T1000 (cell line): ENCODE data around the gene CDH16.

Source experiments
- DNase-seq: peaks from one replicate; lab custom pipeline; 2025; ENCODE audit warnings: mixed read lengths; lab: John Stamatoyannopoulos, UW

The CDH16 gene

DNA sequence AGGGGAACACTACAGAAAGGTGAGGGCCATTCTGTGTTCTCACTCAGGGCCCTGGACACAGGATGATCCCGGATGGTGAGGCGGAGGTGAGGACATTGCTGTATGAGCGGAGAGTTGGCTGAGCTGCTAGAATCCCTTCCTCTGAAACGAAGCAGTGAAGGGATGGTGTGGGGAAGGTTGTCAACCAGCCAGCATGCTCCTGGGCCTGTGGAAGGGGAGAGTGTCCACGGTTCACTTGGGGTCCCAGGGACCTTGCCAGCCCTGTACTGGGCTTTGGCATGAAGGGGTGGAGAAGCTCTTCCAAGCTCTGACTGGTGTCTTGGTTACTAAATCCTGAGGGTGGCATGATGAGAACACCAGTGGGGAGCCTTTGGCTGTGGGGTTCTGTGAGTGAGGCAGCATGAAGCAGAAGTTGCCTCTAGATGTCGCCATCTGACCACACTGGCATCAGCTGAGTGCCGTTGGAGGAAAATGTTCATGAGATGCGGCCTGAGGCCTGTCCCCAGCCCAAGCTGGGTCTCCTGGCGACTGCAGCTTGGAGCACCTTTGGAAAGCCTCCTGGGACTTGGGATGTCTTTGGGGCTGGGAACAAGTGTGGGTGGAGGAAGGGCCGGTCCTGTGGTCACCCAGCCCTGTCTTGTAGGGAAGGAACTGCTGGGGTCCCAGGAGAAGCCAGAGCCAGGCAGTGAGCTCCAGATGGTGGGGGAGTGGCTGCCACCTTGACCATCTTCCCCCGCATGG, 23.6 kb downstream of the CDH16 start:
- peak; percentile 52 for DNase-seq

- DNase-seq, result no peak
Measured at GRCh38 chr16:66894055-66894454, 24.6 kb downstream of the CDH16 start.

DNA sequence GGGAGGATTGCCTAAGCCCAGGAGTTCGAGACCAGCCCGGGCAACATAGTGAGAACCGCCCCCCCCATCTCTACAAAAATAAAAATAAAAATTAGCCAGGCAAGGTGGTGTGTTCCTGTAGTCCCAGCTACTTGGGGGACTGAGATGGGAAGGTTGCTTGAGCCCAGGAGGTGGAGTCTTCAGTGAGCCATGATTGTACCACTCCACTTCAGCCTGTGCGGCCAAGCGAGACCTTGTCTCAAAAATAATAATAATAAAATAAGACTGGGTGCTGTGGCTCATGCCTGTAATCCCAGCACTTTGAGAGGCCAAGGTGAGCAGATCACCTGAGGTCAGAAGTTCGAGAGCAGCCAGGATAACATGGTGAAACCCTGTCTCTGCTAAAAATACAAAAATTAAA, 26.9 kb downstream of the CDH16 start:
- DNase-seq, result no peak

DNA sequence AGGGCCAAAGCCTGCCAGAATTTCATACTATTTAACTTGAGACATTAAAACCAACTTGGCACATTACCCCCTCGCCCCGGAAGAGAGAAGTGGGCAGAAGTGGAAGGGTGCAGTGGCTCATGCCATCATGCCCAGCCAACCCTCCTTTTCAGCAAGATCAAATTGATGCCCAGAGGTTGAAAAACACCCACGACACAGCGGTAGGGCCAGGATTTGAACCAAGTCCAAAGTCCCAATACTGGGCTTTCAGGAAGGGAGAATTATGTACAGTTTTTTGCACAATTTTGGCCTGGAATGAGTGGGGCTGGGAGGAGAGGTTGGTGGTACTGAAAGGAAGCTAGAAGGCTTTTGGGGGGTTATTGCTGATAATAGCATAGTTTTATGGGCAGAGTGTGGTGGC, 27.3 kb downstream of the CDH16 start:
- DNase-seq, result no peak

GRCh38 chr16:66890799-66891198, 27.9 kb downstream of the CDH16 start:
- no peak for DNase-seq

DNA sequence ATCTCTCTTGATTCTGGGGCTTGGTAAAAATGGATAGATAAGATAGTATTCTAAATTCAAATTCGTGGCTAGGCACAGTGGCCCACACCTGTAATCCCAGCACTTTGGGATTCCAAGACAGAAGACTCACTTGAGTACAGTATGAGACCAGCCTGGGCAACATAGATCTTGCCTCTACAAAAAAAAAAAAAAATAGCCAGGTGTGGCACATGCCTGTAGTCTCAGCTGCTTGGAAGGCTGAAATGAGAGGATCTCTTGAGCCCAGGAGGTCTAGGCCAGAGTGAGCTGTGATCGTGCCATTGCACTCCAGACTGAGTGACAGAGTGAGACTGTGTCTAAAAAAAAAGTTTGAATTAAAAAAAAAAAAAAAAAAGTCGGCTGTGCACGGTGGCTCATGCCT, 29.1 kb downstream of the CDH16 start:
- DNase-seq, result no peak

DNA sequence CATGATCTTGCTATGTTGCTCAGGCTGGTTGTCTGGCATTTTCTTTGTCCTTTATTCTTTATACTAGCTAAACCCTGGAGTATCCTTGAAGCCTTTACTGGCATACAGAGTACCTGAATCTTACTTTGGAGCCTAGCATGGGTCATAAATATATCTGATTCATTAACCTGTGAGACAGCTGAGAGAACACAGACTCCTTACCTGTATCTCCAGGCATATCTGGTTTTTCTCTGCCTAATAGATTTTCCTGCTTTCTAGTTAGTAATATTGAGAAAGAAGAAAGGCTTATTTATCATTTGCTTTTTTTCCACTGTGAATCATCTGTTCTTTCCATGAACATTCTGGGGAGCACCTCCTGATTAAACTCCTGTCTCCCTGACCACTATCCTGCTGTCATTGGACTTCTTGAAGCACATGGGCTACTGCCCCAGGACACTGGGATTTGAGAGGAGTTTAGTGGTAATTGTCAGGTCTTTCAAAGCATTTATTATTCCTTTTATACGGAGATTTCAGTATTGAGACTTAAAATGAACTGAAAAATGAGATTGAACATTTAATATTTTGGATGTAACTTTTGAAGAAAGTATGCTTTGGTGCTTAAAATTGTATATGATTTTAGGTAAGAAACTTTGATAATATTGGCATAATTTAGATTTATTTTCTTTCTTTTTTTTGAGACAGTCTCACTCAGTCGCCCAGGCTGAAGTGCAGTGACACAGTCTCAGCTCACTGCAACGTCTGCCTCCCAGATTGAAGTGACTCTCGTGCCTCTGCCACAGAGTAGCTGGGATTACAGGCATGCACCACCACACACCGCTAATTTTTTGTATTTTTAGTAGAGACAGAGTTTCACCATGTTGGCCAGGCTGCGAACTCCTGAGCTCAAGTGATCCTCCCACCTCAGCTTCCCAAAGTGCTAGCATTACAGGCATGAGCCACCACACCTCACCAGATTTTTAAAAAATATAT, 29.8 kb downstream of the CDH16 start:
- DNase-seq, result no peak

- DNase-seq, result no peak
Measured at GRCh38 chr16:66886914-66887313, 31.8 kb downstream of the CDH16 start.

DNA sequence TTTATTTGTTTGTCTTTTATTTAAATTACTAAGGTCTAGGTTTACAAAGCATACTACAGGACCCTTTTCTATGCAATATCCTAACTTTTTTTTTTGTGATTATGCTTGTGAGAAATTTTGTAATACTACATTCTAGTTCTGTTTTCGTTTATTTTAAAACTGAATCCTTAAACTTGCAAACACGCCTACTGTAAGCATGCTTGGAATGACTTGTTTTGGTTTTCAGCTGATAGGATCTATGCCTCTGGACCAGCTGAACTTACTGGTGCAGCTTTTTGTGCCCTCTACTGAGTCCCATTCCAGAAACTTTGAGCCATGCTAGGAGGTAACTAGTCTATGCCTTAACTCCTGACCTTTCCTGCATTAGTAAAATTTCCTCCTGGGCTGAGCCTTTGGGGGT, 32.4 kb downstream of the CDH16 start:
- no peak for DNase-seq

GRCh38 chr16:66885491-66885890, 33.2 kb downstream of the CDH16 start:
- no peak for DNase-seq

DNA sequence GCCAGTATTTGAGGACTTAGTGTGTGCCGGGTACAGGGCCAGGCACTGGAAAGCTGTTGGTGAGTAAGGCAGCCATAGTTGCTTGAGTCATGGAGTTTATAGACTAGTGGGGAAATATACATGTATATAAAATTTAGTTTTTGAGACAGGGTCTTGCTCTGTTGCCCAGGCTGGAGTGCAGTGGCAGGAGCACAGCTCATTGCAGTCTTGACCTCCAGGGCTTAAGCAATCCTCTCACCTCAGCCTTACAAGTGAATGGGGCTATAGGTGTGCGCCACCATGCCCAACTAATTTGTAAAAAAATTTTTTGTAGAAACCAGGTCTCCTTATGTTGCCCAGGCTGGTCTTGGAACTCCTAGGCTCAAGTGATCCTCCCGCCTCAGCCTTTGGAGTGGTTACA, 36.0 kb downstream of the CDH16 start:
- no peak for DNase-seq

DNA sequence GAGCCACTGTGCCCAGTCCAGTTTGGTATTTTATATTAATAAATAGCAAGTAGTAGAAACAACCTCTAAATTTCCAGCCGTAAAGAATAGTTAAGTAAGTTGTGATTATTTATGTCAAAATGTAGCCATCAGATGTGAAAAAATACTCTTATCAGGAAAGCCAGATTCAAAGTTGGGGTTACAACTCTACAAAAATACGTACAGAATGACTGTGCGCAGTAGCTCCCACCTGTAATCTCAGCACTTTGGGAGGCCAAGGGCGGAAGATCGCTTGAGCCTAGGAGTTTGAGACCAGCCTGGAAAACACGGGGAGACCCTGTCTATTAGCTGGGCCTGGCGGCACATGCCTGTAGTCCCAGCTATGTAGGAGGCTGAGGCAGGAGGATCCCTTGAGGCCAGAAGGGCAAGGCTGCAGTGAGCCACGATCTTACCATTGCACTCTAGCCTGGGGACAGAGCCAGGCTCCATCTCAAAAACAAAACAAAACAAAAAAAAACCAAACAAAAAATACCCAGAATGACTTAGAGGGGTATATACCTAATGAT, 36.6 kb downstream of the CDH16 start:
- DNase-seq, result no peak

DNA sequence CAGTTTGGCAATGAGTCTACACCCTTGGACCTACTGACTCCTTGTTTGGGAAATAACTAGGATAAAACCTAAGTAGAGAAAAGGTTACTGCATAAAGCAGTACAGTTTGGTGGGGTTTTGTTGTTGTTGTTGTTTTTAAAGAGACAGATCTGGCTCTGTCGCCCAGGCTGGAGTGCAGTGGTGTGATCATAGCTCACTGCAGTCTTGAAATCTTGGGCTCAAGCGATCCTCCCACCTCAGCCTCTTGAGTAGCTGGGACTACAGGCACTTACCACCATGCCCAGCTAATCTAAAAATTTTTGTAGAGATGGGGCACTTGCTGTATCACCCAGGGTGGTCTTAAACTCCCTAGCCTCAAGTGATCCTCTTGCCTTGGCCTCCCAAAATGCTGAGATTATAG, 37.1 kb downstream of the CDH16 start:
- no peak for DNase-seq

- no peak for DNase-seq
Measured at GRCh38 chr16:66881014-66881417, 37.7 kb downstream of the CDH16 start.

DNA sequence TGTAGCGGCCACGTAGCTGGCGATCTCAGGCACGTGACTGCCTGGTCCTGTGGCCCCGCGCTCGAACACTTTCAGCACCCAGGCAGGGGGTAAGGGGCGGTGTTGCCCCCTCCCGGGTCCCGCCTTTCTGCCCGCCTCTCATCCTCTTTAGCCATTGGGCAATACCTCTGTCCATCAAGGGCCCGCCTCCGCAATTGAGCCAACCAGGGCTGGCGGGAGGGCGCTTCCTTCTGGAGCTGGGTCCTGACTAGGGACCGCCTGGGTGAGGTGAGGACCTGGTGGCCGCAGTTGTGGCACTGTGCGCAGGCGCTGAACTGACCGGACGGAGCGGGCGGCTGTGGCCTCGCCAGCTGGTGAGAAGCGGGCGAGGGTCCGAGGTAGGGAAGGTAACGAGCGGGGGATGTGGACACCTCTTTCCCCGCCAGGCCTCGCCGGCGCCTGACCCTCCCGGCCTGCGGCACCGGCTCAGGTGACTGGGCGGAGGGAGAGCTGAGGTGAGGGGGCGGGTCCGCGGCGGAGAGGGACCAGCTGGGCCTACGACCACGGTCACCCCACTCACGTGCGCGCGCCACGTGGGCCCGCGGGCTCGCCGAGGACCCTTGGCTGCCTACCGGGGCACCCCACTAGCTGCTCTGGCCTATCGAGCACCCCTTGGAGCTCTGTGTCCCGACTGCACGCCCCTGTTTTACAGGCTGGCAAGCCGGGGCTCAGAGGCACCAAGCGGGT, 38.2 kb downstream of the CDH16 start, which contains the start of gene PDP2:
Gene PDP2 (plus strand): TSS at position 228 of the 726 bp plus-strand sequence. CDS start 3,770 bp downstream, outside the sequence.
- DNase-seq, result peak; percentile 84

DNA sequence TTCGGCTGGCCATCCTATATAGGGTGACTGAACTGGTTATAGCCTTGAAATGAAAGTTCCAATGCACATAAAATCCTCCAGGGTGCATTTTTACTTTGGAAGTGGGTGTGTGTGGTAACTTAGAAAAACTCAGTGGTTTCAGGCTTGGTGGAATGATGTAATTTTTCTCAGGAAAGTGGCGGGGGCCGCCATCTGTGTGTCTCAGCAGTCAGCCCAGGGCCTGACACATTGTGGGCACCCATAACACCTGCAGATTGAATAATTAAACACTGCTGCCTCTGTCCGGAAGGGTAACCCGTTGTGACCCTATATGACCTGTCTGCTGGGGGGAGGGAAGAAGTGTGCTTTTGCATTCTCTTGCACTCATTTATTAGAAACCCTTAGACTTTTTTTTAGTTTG, 40.6 kb downstream of the CDH16 start:
- DNase-seq, result no peak

GRCh38 chr16:66874079-66874775, 44.5 kb downstream of the CDH16 start:
- DNase-seq, result no peak

GRCh38 chr16:66873685-66874055, 45.0 kb downstream of the CDH16 start:
- DNase-seq, result no peak

DNA sequence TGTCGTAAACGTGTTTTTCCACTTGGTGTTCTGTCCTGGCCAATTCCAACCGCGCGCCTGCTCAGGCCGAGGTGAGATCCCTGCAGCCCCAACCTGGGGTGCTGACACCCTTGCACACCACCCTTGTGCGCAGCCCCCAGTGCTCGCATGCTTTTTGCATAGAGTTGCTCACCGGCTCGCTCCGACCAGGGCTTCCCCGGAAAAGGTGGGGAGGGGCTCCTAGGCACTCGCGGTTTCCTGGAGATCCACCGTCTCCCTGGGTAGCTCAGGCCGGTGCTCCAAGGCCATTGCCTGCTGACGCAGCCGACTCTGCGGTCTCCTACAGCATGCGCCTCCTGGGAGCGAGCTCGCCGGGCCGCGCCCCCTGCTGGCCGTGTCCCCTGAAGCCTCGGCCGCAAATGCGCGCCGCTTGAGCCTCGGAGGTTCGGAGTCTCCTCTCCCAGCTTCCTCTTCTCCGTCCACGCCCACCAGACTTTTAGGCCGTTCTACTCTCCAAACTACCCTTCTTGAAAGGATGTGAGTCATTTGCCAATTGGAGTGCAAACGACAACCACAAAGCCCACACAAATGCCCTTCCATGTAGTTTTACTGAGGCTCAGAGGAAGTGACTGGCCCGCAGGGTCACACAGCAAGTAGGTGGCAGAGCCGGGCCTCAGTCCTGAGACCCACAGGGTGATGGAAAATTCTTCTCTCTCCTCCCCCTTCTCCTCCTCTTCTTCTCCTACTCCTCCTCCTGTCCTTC, 45.6 kb downstream of the CDH16 start:
- peak; percentile 90 for DNase-seq

DNA sequence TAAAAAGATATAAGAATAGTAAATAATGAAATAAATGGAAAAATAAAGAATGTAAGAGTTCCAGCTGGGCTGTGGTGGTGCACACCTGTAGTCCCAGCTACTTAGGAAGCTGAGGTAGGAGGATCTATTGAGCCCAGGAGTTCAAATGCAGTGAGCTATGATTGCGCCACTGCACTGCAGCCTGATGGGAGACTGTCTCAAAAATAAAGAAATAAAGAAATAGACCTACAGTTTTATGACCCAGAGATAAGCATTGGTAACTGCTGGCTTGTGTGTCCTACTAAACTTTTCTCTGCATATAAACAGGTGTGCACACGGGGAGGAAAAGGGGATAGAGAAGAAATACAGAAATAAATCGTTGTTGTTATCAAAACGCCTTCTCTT, 46.1 kb downstream of the CDH16 start:
- DNase-seq, result no peak

DNA sequence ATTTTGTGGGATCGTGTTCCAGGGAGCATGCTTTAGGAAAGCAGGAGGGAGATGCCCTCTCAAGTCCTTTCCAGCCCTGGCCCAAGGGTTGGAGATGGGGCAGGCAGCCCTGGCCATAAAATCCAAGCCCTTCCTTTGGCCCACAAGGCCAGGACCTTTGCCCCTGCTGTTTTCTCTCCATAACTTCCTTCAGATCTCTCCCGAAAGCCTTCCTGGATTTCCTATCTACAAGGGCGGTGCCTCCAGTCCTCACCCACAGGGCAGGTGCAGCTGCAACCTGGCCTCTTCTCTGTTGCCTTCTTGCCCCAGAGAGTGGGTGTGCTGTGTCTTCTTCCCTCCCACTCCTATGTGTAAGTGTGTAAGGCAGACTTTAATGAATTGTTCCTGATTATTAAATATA, 46.8 kb downstream of the CDH16 start:
- no peak for DNase-seq
